ENCODE data around the gene PATJ. TPM values are rescaled to one million over a fixed set of nuclear protein-coding genes. Genes with fewer than 3 reads are reported as not detected.
A peak's percentile ranks its signal among the peaks of the same experiment; 100 is the strongest.

The PATJ gene
- total RNA-seq, 1 experiment from 2014 or later = 57.9 TPM

DNA sequence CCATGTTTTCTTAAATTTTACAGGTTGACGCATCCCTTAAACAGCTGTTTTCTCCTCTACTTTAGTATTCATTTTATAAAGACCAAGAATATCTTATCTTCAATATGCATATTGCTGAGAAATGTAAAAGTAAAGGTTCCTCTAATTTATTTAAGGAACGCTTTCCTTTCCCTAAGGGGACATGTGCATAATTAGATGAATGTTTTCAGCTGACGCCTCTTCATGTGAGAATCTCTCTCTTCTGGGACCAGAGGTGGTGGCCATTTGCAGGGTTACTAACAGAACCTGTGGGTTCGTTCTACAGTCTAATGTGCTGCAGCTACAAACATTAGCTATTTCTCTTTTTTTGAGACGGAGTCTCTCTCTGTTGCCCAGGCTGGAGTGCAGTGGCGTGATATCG, 304.6 kb downstream of the PATJ start (continued):
- TF ChIP-seq MLX (CRISPR knock-in tag; IDR thresholded peaks at IDR 0.05) (no peak), IRF1 (CRISPR knock-in tag; IDR thresholded peaks at IDR 0.05) (no peak), RELA (CRISPR knock-in tag; IDR thresholded peaks at IDR 0.05; ENCODE audit: borderline replicate concordance) (no peak)
- TF ChIP-seq, protein P1, sequence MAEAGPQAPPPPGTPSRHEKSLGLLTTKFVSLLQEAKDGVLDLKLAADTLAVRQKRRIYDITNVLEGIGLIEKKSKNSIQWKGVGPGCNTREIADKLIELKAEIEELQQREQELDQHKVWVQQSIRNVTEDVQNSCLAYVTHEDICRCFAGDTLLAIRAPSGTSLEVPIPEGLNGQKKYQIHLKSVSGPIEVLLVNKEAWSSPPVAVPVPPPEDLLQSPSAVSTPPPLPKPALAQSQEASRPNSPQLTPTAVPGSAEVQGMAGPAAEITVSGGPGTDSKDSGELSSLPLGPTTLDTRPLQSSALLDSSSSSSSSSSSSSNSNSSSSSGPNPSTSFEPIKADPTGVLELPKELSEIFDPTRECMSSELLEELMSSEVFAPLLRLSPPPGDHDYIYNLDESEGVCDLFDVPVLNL (CRISPR knock-in tag; IDR thresholded peaks at IDR 0.05; ENCODE audit: borderline replicate concordance, low read depth) = no peak

GRCh38 chr1:62050165-62050564, 307.9 kb downstream of the PATJ start:
- ChIA-PET CTCF (interaction anchor here (1.0 kb wide), 1 partner anchor 32 kb away, joined by 3 read pairs; no protein-coding TSS in a partner anchor), POLR2A (interaction anchor here (0.7 to 1.0 kb wide), 2 partner anchors 9 to 212 kb away, joined by 3 to 4 read pairs; no protein-coding TSS in a partner anchor)
- no peaks in the 10 kb centered on the region for H3K9me3 Mint-ChIP-seq
- no peak overlapping the region for H3K4me3 Mint-ChIP-seq
- H3K36me3 Mint-ChIP-seq = peaks cover 12% of the 10 kb centered on the region; the same call in 1 of the 2 replicates
- peaks cover 28% of the 10 kb centered on the region for H3K4me1 Mint-ChIP-seq
- H3K27ac Mint-ChIP-seq = no peak overlapping the region; the same call in 1 of the 2 replicates
- TF ChIP-seq FOXK1 (CRISPR knock-in tag; IDR thresholded peaks at IDR 0.05) = no peak
- TF ChIP-seq, protein P2, sequence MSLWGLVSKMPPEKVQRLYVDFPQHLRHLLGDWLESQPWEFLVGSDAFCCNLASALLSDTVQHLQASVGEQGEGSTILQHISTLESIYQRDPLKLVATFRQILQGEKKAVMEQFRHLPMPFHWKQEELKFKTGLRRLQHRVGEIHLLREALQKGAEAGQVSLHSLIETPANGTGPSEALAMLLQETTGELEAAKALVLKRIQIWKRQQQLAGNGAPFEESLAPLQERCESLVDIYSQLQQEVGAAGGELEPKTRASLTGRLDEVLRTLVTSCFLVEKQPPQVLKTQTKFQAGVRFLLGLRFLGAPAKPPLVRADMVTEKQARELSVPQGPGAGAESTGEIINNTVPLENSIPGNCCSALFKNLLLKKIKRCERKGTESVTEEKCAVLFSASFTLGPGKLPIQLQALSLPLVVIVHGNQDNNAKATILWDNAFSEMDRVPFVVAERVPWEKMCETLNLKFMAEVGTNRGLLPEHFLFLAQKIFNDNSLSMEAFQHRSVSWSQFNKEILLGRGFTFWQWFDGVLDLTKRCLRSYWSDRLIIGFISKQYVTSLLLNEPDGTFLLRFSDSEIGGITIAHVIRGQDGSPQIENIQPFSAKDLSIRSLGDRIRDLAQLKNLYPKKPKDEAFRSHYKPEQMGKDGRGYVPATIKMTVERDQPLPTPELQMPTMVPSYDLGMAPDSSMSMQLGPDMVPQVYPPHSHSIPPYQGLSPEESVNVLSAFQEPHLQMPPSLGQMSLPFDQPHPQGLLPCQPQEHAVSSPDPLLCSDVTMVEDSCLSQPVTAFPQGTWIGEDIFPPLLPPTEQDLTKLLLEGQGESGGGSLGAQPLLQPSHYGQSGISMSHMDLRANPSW (CRISPR knock-in tag; conservative IDR thresholded peaks at IDR 0.05; ENCODE audit: low read depth) = no peak
- TF ChIP-seq HMGA2 (CRISPR knock-in tag; IDR thresholded peaks at IDR 0.05) = peak; percentile 76
- TF ChIP-seq, protein P3, sequence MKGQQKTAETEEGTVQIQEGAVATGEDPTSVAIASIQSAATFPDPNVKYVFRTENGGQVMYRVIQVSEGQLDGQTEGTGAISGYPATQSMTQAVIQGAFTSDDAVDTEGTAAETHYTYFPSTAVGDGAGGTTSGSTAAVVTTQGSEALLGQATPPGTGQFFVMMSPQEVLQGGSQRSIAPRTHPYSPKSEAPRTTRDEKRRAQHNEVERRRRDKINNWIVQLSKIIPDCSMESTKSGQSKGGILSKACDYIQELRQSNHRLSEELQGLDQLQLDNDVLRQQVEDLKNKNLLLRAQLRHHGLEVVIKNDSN (CRISPR knock-in tag; IDR thresholded peaks at IDR 0.05) = no peak
- TF ChIP-seq PRRX2 (CRISPR knock-in tag; IDR thresholded peaks at IDR 0.05) = no peak
- TF ChIP-seq ETV6 (CRISPR knock-in tag; IDR thresholded peaks at IDR 0.05) = no peak
- ATAC-seq (no peak), DNase-seq (ENCODE audit: low spot score) (no peak)
- no peaks in the 10 kb centered on the region for H3K27me3 Mint-ChIP-seq (ENCODE audit: low read depth)

GRCh38 chr1:62052946-62053345, 310.7 kb downstream of the PATJ start:
- no peaks in the 10 kb centered on the region for H3K9me3 Mint-ChIP-seq
- DNase-seq (ENCODE audit: low spot score) = no peak
- CTCF ChIA-PET = no interaction called here
- POLR2A ChIA-PET = no interaction called here
- no peak overlapping the region for H3K4me3 Mint-ChIP-seq
- no peaks in the 10 kb centered on the region; the same call in 1 of the 2 replicates for H3K27me3 Mint-ChIP-seq (ENCODE audit: low read depth)
- no peak overlapping the region for H3K27ac Mint-ChIP-seq
- peaks cover 15% of the 10 kb centered on the region for H3K4me1 Mint-ChIP-seq
- peaks cover 12% of the 10 kb centered on the region; the same call in 1 of the 2 replicates for H3K36me3 Mint-ChIP-seq
- ATAC-seq = no peak
- no peak for TF ChIP-seq TP53 (CRISPR knock-in tag; IDR thresholded peaks at IDR 0.05)
- TF ChIP-seq GTF2I (CRISPR knock-in tag; conservative IDR thresholded peaks at IDR 0.05) = no peak
- TF ChIP-seq FOXK1 (CRISPR knock-in tag; IDR thresholded peaks at IDR 0.05) = no peak
- no peak for TF ChIP-seq FOXJ3 (CRISPR knock-in tag; IDR thresholded peaks at IDR 0.05; ENCODE audit: borderline replicate concordance)
- no peak for TF ChIP-seq ZNF532 (CRISPR knock-in tag; IDR thresholded peaks at IDR 0.05; ENCODE audit: borderline replicate concordance)
- no peak for TF ChIP-seq TEAD1 (CRISPR knock-in tag; IDR thresholded peaks at IDR 0.05)
- TF ChIP-seq, protein P4, sequence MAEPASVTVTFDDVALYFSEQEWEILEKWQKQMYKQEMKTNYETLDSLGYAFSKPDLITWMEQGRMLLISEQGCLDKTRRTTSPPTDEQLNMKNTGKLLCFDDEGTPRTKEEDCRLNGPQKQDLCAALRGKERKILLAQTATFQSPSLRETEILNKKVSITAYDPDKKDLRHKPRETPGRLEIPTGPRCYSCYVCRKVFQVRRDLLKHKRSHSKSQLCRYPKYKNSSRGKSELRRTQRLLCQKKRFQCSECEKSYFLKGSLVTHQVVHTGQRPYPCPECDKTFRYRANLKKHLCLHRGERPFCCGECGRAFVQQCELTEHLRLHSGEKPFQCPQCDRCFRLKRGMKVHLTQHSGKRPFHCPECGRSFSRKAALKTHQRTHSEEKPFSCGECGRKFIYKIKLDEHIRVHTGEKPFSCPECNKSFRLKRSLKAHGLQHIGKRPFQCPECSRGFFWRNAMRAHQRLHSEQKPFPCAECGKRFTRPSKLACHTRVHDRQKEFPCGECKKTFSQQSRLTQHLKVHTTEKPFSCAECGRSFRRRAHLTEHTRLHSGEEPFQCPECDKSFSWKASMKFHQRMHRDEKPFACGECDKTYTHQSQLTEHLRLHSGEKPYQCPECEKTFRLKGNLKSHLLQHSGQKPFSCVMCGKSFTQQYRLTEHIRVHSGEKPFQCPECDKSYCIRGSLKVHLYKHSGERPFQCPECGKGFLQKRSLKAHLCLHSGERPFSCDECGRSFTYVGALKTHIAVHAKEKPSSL (CRISPR knock-in tag; conservative IDR thresholded peaks at IDR 0.05) = no peak
- TF ChIP-seq NR1H2 (CRISPR knock-in tag; IDR thresholded peaks at IDR 0.05) = no peak
- no peak for TF ChIP-seq ZBTB21 (CRISPR knock-in tag; IDR thresholded peaks at IDR 0.05; ENCODE audit: borderline replicate concordance)
- no peak for TF ChIP-seq SOX15 (CRISPR knock-in tag; IDR thresholded peaks at IDR 0.05)
- TF ChIP-seq, protein P5, sequence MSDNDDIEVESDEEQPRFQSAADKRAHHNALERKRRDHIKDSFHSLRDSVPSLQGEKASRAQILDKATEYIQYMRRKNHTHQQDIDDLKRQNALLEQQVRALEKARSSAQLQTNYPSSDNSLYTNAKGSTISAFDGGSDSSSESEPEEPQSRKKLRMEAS (CRISPR knock-in tag; IDR thresholded peaks at IDR 0.05) = no peak

Data from WTC11 (cell line).